B cell (primary cell): Measurements from ENCODE around the gene RNF150. TPM values are rescaled to one million over a fixed set of nuclear protein-coding genes. Genes with fewer than 3 reads are reported as not detected.
"Not testable (repeated sequence)": the region's sequence is repeated elsewhere in the genome, so short reads cannot be mapped to it uniquely, and the experiment has no call there.

Experiments
- ATAC-seq: fragments of 200-7000 bp; cut with Tn5 transposase; one replicate; pipeline ENCODE4 v1.10.0; 2021; ENCODE audit warnings: low read depth, mild to moderate bottlenecking, moderate number of reproducible peaks, moderate library complexity
- CTCF ChIA-PET: fragments of 350-600 bp; sonication (Branson Sonifier 250); formaldehyde crosslinking; loops from one replicate; lab custom pipeline; 2021; ENCODE audit warnings: antibody characterized with exemption, inconsistent platforms; lab: Charles Lee
- POLR2A ChIA-PET: fragments of 350-600 bp; sonication (Branson Sonifier 250); formaldehyde crosslinking; loops from one replicate; lab custom pipeline; 2021; ENCODE audit warnings: antibody characterized with exemption; lab: Charles Lee
- DNase-seq: peaks from one replicate; pipeline ENCODE4 v3.0.0; 2013
- H2AFZ ChIP-seq: 2 replicates; pipeline ENCODE4 v1.6.1; 2012; ENCODE audit warnings: mild to moderate bottlenecking, low read depth, low read length; ENCODE audit not compliant: insufficient read depth, poor library complexity, severe bottlenecking
- H3K27ac ChIP-seq, 2 donors: 1 replicate in 1 of 2; 2 replicates in 1 of 2; pipeline ENCODE4 v1.5.1; 2012 to 2013; ENCODE audit warnings: low read length in 2 of 2, mild to moderate bottlenecking in 2 of 2, moderate library complexity in 1 of 2
- H3K27me3 ChIP-seq, 4 experiments: fragments of 200-600 bp in 1 of 4; sonication (generic) in 1 of 4; replicated peaks in 1 of 4; 1 replicate in 2 of 4; 2 replicates in 2 of 4; pipeline versions ENCODE4 v1.6.1 to v1.7.0; 2013 to 2016; ENCODE audit warnings: low read length in 3 of 4, mild to moderate bottlenecking in 2 of 4, mixed read lengths in 1 of 4, moderate library complexity in 1 of 4; ENCODE audit not compliant: insufficient read depth in 4 of 4, control insufficient read depth in 3 of 4; ENCODE audit errors: control extremely low read depth in 1 of 4
- H3K36me3 ChIP-seq, 2 experiments: replicated peaks in 1 of 2; 1 replicate in 1 of 2; 2 replicates in 1 of 2; pipeline versions ENCODE4 v1.6.1 to v1.7.1; 2013; ENCODE audit warnings: low read length in 1 of 2; ENCODE audit not compliant: insufficient read depth in 2 of 2, control insufficient read depth in 1 of 2; ENCODE audit errors: control extremely low read depth in 1 of 2, extremely low read depth in 1 of 2
- H3K4me1 ChIP-seq, 2 donors: fragments of 200-600 bp in 1 of 2; sonication (generic) in 1 of 2; 1 replicate in 1 of 2; 2 replicates in 1 of 2; pipeline versions ENCODE4 v1.5.1 to v1.6.1; 2013 to 2017; ENCODE audit warnings: low read length in 2 of 2; ENCODE audit not compliant: control insufficient read depth in 2 of 2, insufficient read depth in 2 of 2
- H3K4me2 ChIP-seq: replicated peaks from 2 replicates; pipeline ENCODE3; 2012; ENCODE audit warnings: mild to moderate bottlenecking, low read depth, low read length; ENCODE audit not compliant: poor library complexity, severe bottlenecking
- H3K4me3 ChIP-seq, 5 experiments: fragments of 200-600 bp in 1 of 5; sonication (generic) in 1 of 5; 1 replicate in 3 of 5; 2 replicates in 2 of 5; pipeline versions ENCODE4 v1.5.1 to v1.7.0; 2011 to 2016; ENCODE audit warnings: low read length in 4 of 5, mild to moderate bottlenecking in 4 of 5, low read depth in 2 of 5, control low read depth in 1 of 5, moderate library complexity in 1 of 5; ENCODE audit not compliant: insufficient read depth in 1 of 5; ENCODE audit errors: control extremely low read depth in 1 of 5, extremely low read depth in 1 of 5
- H3K79me2 ChIP-seq: fragments of 200-600 bp; sonication (generic); one replicate; pipeline ENCODE4 v1.6.0; 2016; ENCODE audit warnings: low read length; ENCODE audit not compliant: control insufficient read depth, insufficient read depth
- H3K9ac ChIP-seq: fragments of 200-600 bp; sonication (generic); 2 replicates; pipeline ENCODE4 v1.6.1; 2017; ENCODE audit warnings: mild to moderate bottlenecking, low read length, moderate library complexity
- H3K9me3 ChIP-seq, 3 donors: one replicate each; pipeline versions ENCODE4 v1.6.1 to v1.7.1; 2013; ENCODE audit warnings: low read length in 2 of 3; ENCODE audit not compliant: control insufficient read depth in 2 of 3, insufficient read depth in 1 of 3; ENCODE audit errors: control extremely low read depth in 1 of 3
- H4K20me1 ChIP-seq: 2 replicates; pipeline ENCODE4 v1.6.0; 2012; ENCODE audit warnings: mild to moderate bottlenecking, low read length; ENCODE audit not compliant: insufficient read depth, control insufficient read depth, poor library complexity, severe bottlenecking
- H3K27ac Mint-ChIP-seq: one replicate; pipeline ENCODE4 v1.8.0; 2021; ENCODE audit warnings: mixed read lengths
- H3K27me3 Mint-ChIP-seq: one replicate; pipeline ENCODE4 v1.8.0; 2021; ENCODE audit warnings: mixed read lengths
- H3K4me1 Mint-ChIP-seq: one replicate; pipeline ENCODE4 v1.8.0; 2021; ENCODE audit warnings: mixed read lengths
- H3K4me3 Mint-ChIP-seq: one replicate; pipeline ENCODE4 v1.8.0; 2021; ENCODE audit warnings: mixed read lengths
- H3K9me3 Mint-ChIP-seq: one replicate; pipeline ENCODE4 v1.8.0; 2022; ENCODE audit warnings: mixed read lengths; ENCODE audit not compliant: insufficient read depth
- CTCF ChIP-seq: fragments of 200-600 bp; IDR thresholded peaks from one replicate; pipeline ENCODE4 v1.8.0; 2022; ENCODE audit warnings: antibody characterized with exemption, mild to moderate bottlenecking
- EZH2 ChIP-seq: IDR thresholded peaks from 2 replicates; pipeline ENCODE4 v1.6.1; 2012; ENCODE audit warnings: borderline replicate concordance, low read depth, mild to moderate bottlenecking, moderate library complexity, low read length; ENCODE audit not compliant: insufficient read depth, poor library complexity, severe bottlenecking
- WGBS: methylation state at CpG from one replicate; pipeline ENCODE4 v1.1.5; 2013; ENCODE audit warnings: missing lambda C conversion rate; ENCODE audit not compliant: insufficient coverage; 5-methylcytosine and 5-hydroxymethylcytosine counted together
- intact Hi-C: fragments of 100-400 bp; cut with micrococcal nuclease; formaldehyde crosslinking; loops from one replicate; pipeline ENCODE4 v1.10.0; 2022
- polyA plus RNA-seq: library from polyadenylated mRNA; depleted of rRNA; stranded (reverse); fragments of >200 nt; gene quantifications from 2 replicates; pipeline ENCODE4 v1.2.3, GENCODE V29; 2012
- total RNA-seq, 2 donors: library from RNA; stranded (reverse); fragments of 120-200 nt in 1 of 2; gene quantifications; 1 replicate in 1 of 2; 2 replicates in 1 of 2; pipeline versions ENCODE4 v1.2.3 to v1.2.4, GENCODE V29; 2013 to 2022

RNF150 gene
- total and polyA plus RNA-seq, 2 donors (not counting 1 experiment from before 2014, with no cell fraction given) = not detected

- POLR2A ChIA-PET = no interaction called here
- WGBS = no CpG with 5 or more reads among the region's 1 CpG
Observed at GRCh38 chr4:140812916-140813315, 320.4 kb downstream of the RNF150 start.

DNA sequence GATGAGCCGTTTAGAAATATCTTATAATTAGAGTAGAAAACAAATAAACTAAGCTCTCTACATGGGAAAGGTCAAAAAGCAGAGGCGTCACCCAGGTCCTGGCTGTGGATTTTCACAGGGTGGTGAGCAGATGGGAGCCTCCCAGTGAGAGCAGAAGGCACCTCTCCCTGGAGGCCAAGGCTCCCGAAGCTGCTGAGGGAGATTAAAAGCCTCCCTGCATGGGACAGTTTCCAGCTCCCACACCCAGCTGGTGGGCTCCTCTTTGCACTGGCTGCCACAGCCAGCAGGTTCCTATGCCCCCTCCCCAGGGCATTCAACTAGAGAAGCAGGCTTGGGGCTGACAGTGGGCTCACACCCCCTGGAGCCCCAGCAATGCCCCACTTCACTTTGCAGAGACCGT, 321.8 kb downstream of the RNF150 start:
- Histone ChIP-seq H3K27me3 (no peaks in the 10 kb centered on the region), H3K36me3 (no peaks in the 10 kb centered on the region), H3K27ac (no peak overlapping the region), H2AFZ (peak overlapping the region; percentile 59), H3K4me3 (no peak overlapping the region), H3K4me2 (no peak overlapping the region), H3K79me2 (no peaks in the 10 kb centered on the region), H4K20me1 (no peaks in the 10 kb centered on the region), H3K9me3 (no peaks in the 10 kb centered on the region), H3K9ac (no peak overlapping the region), H3K4me1 (peaks cover 47 to 55% of the 10 kb centered on the region in 2 donors)
- DNase-seq (no peak), ATAC-seq (no peak)
- peaks cover 2% of the 10 kb centered on the region for H3K9me3 Mint-ChIP-seq
- H3K4me1 Mint-ChIP-seq = peaks cover 61% of the 10 kb centered on the region
- WGBS = 78% methylated on average over 3 of the region's 4 CpGs
- POLR2A ChIA-PET = interaction anchor here (1.2 to 1.4 kb wide), 3 partner anchors 15 to 21 kb away, joined by 3 to 4 read pairs (median 3); no protein-coding TSS in a partner anchor
- no peak for TF ChIP-seq CTCF
- TF ChIP-seq EZH2 = no peak
- no peaks in the 10 kb centered on the region for H3K27me3 Mint-ChIP-seq
- CTCF ChIA-PET = interaction anchor here (0.8 to 1.5 kb wide), 3 partner anchors 40 to 89 kb away, joined by 3 to 4 read pairs (median 3); no protein-coding TSS in a partner anchor
- no peak overlapping the region for H3K4me3 Mint-ChIP-seq
- peak overlapping the region; percentile 64 for H3K27ac Mint-ChIP-seq
- intact Hi-C loops = no loop called here

More at GRCh38 chr4:140812916-140813315, 320.4 kb downstream of the RNF150 start:
- CTCF ChIA-PET = interaction anchor here (1.4 kb wide), 1 partner anchor 56 kb away, joined by 4 read pairs; no protein-coding TSS in a partner anchor
- TF ChIP-seq CTCF (no peak), EZH2 (no peak)
- intact Hi-C loops = no loop called here
- Histone ChIP-seq H3K79me2 (no peaks in the 10 kb centered on the region), H2AFZ (no peak overlapping the region), H4K20me1 (no peaks in the 10 kb centered on the region), H3K9me3 (peaks cover 0 to 4% (median 0%) of the 10 kb centered on the region in 3 donors), H3K4me1 (peaks cover 33 to 41% of the 10 kb centered on the region in 2 donors), H3K36me3 (no peaks in the 10 kb centered on the region), H3K27me3 (no peaks in the 10 kb centered on the region), H3K9ac (no peak overlapping the region), H3K4me3 (no peak overlapping the region), H3K27ac (no peak overlapping the region), H3K4me2 (no peak overlapping the region)
- no peak overlapping the region for H3K4me3 Mint-ChIP-seq
- H3K4me1 Mint-ChIP-seq = peaks cover 50% of the 10 kb centered on the region
- DNase-seq = no peak
- no peak overlapping the region for H3K27ac Mint-ChIP-seq
- H3K27me3 Mint-ChIP-seq = no peaks in the 10 kb centered on the region
- ATAC-seq = no peak
- no peaks in the 10 kb centered on the region for H3K9me3 Mint-ChIP-seq

DNA sequence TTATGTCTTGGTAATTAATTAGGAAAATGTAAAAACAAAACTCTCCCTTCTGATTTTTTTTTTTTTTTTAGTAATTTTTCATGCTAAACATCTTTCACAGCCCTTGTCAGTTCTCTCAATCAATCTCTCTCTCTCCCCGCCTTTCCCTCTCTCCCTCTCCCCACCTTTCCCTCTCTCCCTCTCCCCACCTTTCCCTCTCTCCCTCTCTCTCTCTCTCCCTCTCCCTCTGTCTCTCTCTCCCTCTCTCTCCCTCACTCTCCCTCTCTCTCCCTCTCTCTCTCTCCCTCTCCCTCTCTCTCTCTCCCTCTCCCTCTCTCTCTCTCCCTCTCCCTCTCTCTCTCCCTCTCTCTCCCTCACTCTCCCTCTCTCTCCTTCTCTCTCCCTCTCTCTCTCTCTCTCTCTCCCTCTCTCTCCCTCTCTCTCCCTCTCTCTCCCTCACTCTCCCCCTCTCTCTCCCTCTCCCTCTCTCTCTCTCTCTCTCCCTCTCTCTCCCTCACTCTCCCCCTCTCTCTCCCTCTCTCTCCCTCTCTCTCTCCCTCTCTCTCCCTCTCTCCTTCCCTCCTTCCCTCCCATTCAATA, 322.6 kb downstream of the RNF150 start:
- peak overlapping the region; percentile 35 for H3K4me2 ChIP-seq
- Mint-ChIP-seq H3K4me1 (peaks cover 67% of the 10 kb centered on the region), H3K27ac (peak overlapping the region; percentile 47)
- H3K79me2 ChIP-seq, DNase-seq, H3K4me3 Mint-ChIP-seq, H3K9me3 ChIP-seq, H3K27me3 ChIP-seq, H3K9me3 Mint-ChIP-seq, H4K20me1 ChIP-seq, ATAC-seq, intact Hi-C loops, H3K36me3 ChIP-seq, H3K27me3 Mint-ChIP-seq: not testable (repeated sequence)
- no CpG with 5 or more reads among the region's 1 CpG for WGBS
- H3K4me1 ChIP-seq = peaks cover 55 to 62% of the 10 kb centered on the region in 2 donors
- peak overlapping the region; percentile 59 for H2AFZ ChIP-seq
- peak overlapping the region; percentile 21 for H3K9ac ChIP-seq
- H3K27ac ChIP-seq = peak overlapping the region; percentile 35 to 82
- H3K4me3 ChIP-seq = peak overlapping the region in 1 of 5 experiments; percentile 25
- ChIA-PET CTCF (interaction anchor here (0.7 to 1.3 kb wide), 2 partner anchors 37 to 140 kb away, joined by 3 read pairs; no protein-coding TSS in a partner anchor), POLR2A (interaction anchor here (0.5 to 1.4 kb wide), 5 partner anchors 10 to 49 kb away, joined by 3 to 13 read pairs (median 3); no protein-coding TSS in a partner anchor)
